ENCODE results near the gene PRKCG.
"Not testable (repeated sequence)": the region's sequence is repeated elsewhere in the genome, so short reads cannot be mapped to it uniquely, and the experiment has no call there.

The PRKCG gene

GRCh38 chr19:53944933-53945332 lies 62.9 kb downstream of the PRKCG start:
- DNase-seq (no peak), ATAC-seq (no peak)

- ATAC-seq = no peak
- DNase-seq = no peak
These were observed 63.4 kb downstream of the PRKCG start for GRCh38 chr19:53945441-53945840.

- DNase-seq (no peak), ATAC-seq (no peak)
These were observed 64.0 kb downstream of the PRKCG start for GRCh38 chr19:53945998-53946397.

GRCh38 chr19:53947624-53948023 lies 65.6 kb downstream of the PRKCG start:
- no peak for ATAC-seq
- no peak for DNase-seq

GRCh38 chr19:53948611-53949010 lies 66.6 kb downstream of the PRKCG start:
- DNase-seq, ATAC-seq: not testable (repeated sequence)

- DNase-seq = no peak
- ATAC-seq = no peak
These were observed 69.4 kb downstream of the PRKCG start for GRCh38 chr19:53951436-53951835.

GRCh38 chr19:53951947-53952346 lies 70.0 kb downstream of the PRKCG start:
- DNase-seq = no peak

GRCh38 chr19:53953383-53953782 lies 71.4 kb downstream of the PRKCG start:
- ATAC-seq (no peak), DNase-seq (no peak)

More at GRCh38 chr19:53951947-53952346, 70.0 kb downstream of the PRKCG start:
- ATAC-seq = no peak
